Jurkat, Clone E6-1 (cell line): ENCODE results near the gene COG7. TPM values are rescaled to one million over a fixed set of nuclear protein-coding genes. Genes with fewer than 3 reads are reported as not detected.
"Not testable (repeated sequence)": the region's sequence is repeated elsewhere in the genome, so short reads cannot be mapped to it uniquely, and the experiment has no call there.

Experiments
- DNase-seq: peaks from one replicate; pipeline ENCODE4 v3.0.0-alpha.2; 2011; ENCODE audit warnings: low read depth, low spot score
- H3K4me3 ChIP-seq: 2 replicates; pipeline ENCODE4 v1.5.1; 2011; ENCODE audit warnings: mild to moderate bottlenecking, low read length, control low read depth, moderate library complexity
- polyA plus RNA-seq: library from polyadenylated mRNA; unstranded; fragments of >200 nt; gene quantifications from one replicate; pipeline ENCODE4 v1.2.1, GENCODE V29; 2012; ENCODE audit warnings: missing spikeins; ENCODE audit not compliant: insufficient read length, insufficient read depth

COG7 gene
- 19.5 TPM for polyA plus RNA-seq

DNA sequence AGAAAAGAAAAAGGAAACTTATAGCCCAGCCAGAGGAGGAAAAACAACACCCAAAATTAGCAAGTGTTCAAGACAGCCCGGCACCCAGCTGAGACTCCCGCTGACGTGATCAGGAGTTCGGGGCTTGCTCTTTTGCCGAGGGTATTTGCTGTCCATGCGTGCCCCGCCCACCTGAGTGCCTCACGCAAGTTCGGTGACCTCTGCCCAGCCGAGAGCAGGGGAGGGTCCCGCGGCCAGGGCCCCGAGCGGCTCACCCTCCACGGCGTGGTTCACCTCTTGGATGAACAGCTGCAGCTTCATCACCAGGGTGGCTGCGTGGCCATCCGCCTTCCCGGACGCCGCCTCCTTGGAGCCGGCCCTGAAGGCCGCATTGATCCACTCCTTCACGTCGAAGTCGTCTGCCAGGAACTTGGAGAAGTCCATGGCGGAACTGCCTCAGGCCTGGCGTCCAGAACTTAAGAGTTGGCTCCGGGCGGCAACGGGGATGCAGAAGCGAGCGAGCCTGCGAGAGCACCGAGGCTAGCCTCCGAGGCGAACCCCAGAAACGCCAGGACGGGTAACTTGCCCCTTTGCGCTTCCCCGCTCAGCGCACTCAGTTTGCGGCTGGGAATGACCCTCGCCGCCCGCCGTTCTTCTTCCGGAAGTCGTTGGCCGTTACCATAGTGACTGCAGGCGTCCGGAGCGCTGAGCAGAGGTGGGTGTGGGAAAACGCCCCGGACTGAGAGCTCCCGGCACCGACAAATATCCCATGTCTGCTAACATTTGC, at the start of gene COG7:
TSS of gene COG7 (minus strand) at position 618 of the 766 bp plus-strand sequence. CDS start at position 423, 195 bp downstream.
- H3K4me3 ChIP-seq = peak within 1 kb of the TSS; percentile 94
- DNase-seq = peak; percentile 73

DNA sequence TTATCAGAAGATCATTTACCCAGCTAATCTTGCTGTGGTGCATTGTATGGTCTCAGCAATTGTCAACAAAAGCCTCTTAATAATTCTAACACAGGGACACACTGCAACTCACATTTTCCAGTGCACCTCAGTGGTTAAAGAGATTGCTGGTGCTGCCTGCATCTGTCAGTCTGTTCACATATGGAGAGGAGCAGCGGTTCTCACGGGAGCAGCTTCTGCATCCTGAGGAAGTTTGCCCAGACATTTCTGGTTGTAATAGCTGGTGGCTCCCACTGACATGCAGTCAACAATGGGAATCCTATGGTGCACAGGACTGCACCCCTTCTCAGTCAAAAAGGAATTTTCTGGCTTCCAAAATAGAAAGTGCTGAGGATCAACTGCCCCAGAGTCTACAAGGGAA, 49.5 kb upstream of the COG7 start:
- H3K4me3 ChIP-seq = no peak overlapping the region
- DNase-seq = no peak

DNA sequence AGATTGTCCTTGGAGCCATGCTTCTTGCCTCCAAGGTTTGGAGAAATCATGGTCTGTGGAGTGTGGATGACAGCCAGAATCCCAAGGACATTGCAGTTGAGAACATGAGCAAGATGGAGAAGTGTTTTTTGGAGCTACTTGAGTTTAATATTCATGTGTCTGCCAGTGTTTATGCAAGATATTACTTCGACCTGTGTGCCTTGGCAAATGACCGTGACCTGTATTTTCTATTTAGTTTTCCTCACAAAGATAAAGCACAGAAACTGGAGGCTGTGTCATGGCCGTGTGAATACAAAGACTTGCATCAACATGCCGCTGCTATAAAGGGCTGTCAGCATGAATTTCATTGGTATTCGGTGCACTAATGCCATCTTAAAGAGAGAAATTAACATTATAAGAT, 48.3 kb upstream of the COG7 start:
- no peak for DNase-seq

DNA sequence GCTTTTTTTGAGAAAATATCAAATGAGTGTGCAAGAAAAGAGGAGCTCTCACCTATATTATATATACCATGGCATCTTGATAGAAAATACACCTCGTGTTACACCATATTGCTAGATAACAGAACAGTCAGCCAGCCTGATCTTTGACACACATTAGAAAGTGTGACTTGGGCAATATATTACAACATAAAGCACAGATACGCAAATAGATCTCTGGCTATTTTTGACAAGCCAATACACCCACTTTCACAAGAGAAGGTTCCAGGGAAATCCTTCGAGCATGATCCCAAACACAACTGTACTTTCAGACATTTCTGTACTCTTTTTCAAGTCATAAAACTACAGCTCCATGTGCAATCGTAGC, 47.9 kb upstream of the COG7 start:
- H3K4me3 ChIP-seq = no peak overlapping the region

More for the DNA sequence above, 48.3 kb upstream of the COG7 start:
- no peak overlapping the region for H3K4me3 ChIP-seq

DNA sequence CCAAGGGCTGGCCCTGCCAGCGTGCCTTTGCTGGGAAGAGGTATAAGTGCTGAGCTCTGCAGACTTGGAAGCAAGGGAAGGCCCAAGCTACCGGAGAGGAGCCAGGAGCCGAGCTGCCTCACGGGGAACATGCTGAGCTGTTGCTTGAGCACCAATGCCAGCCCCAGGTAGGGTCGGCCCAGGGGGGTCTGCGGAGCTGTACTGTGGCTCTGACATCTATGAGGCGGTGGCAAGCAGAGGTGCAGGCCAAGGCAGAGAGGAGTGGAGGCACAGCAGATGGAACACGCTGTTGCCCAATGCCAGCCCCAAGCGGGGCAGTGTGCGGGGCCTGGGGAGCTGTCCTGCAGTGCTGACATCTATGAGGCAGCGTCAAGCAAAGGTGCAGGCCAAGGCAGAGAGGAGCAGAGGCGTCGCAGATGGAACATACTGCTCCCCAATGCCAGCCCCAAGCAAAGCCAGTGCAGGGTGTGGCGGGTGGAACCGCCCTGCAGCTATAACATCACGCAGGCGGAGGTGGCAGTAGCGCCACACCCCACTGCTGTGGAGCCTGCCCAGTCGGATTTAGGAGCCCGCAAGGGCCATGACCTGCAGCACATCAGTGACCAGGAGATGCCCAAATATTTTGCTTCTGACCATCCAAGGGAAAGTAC, 47.3 kb upstream of the COG7 start:
- no peak overlapping the region for H3K4me3 ChIP-seq
- no peak for DNase-seq

More for the DNA sequence above, 47.9 kb upstream of the COG7 start:
- no peak for DNase-seq

DNA sequence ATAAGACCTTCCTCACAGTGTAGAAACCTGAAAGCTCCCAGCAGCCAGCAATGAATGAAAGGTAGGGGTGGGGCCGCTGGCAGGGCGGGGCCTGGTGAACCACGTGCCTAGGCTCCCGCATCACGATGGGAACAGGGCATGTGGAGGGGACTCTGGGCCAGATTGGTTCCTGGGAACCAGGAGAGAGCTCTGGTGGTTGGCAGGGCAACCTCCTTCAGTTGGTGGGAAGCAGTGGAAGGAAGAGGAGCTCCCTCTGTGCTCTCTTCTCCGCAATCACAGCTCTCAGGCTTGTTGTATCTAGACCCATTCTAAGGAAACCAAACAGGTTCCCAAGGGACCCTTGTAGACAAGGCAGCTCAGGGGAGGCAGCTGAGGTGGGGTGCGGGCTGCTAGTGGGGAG, 46.8 kb upstream of the COG7 start:
- H3K4me3 ChIP-seq = no peak overlapping the region
- no peak for DNase-seq

DNA sequence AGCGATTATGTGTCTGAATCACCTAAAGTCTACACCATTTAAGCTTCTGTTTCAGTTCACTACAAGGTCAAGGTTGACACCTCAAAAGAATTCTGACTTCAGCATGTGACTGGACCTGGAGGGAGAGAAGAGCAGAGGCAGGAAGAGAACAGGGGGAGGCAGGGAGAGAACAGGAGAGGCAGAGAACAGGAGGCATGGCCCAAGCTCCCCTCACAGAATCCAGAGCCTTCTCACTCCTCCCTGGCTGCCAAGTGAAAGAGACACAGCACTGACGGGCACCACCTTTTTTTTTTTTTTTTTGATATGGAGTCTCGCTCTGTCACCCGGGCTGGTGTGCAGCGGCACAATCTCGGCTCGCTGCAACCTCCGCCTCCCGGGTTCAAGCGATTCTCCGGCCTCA, 45.9 kb upstream of the COG7 start:
- no peak for DNase-seq
- H3K4me3 ChIP-seq = no peak overlapping the region

DNA sequence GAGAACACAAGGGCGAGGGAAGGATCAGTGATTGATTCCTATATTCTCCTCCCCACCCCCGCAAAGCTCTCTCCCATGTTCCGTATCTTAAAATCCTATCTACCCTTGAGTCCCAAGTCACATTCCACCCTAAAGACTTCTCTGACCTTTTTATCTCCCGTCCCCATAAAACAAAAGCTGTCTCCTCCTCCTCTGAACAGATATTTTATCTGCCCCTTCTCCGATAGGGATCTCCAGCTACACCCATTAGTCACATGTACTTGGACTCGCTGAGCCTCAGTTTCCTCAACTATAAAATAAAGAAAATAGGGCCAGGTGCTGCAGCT, 44.5 kb upstream of the COG7 start:
- H3K4me3 ChIP-seq = no peak overlapping the region
- no peak for DNase-seq

DNA sequence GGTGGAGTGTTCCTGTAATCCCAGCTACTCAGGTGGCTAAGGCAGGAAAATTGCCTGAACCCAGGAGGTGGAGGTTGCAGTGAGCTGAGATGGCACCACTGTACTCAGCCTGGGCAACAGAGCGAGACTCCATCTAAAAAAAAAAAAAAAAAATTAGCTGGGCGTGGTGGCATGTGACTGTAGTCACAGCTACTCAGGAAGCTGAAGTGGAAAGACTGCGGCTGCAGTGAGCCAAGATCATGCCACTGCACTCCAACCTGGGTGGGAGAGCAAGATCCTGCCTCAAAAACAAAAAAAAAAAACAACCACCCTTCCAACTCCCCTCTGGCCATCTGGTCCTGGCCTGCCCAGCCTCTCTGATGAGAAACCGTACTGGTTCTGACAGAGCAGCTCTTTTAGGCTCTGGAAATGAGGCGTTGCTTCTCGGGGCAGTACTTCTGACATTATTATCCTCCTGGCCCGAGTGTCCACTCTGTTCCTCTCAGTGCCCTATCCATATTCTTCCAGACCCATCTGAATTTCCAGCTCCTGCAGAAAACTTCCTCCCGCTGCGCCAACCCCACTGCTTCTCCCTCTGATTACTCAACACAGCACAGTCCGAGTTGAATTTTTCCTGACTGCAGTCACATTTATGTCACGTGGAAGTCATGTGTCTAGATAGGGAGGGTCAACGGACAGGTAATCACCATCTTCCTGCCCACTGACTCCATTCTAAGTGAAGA, 44.0 kb upstream of the COG7 start:
- no peak for DNase-seq
- H3K4me3 ChIP-seq = no peak overlapping the region

DNA sequence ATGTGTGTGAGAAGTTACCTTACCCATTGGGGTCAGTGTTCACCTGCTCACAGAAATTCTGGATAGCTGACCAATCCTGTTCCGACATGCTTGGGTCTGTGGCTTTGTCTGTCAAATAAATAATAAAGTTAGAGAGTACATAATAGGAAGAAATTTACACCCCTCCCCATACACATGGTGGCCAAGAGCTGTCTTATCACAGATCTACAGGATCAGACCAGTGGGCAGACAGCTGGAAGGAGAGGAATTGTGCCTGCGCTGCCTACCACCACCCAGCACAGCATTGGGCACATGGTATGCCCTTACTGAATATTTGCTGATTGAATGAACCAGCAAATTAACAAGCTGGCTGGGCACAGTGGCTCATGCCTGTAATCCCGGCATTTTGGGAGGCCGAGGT, 42.7 kb upstream of the COG7 start:
- H3K4me3 ChIP-seq = no peak overlapping the region
- DNase-seq = no peak

DNA sequence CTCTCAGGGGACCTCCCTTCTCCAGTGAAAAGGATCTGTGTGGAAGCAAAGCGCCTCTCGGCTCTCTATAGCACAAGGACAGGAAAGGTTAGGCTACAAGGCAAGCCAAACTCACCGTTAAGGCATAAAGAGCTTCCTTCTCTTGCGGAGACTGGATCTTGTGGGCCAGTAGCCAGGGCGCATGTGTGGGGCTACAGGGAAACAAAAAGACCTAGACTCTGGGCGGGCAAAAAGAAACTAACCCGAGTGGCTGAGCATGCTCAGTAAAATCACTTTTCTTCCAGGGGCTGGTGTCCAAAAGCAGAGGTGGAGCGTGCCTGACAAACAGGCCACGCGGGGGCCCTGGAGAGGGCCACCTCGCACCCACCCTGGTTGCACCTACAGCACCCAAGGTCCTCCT, 41.2 kb upstream of the COG7 start:
- DNase-seq = no peak
- no peak overlapping the region for H3K4me3 ChIP-seq

DNA sequence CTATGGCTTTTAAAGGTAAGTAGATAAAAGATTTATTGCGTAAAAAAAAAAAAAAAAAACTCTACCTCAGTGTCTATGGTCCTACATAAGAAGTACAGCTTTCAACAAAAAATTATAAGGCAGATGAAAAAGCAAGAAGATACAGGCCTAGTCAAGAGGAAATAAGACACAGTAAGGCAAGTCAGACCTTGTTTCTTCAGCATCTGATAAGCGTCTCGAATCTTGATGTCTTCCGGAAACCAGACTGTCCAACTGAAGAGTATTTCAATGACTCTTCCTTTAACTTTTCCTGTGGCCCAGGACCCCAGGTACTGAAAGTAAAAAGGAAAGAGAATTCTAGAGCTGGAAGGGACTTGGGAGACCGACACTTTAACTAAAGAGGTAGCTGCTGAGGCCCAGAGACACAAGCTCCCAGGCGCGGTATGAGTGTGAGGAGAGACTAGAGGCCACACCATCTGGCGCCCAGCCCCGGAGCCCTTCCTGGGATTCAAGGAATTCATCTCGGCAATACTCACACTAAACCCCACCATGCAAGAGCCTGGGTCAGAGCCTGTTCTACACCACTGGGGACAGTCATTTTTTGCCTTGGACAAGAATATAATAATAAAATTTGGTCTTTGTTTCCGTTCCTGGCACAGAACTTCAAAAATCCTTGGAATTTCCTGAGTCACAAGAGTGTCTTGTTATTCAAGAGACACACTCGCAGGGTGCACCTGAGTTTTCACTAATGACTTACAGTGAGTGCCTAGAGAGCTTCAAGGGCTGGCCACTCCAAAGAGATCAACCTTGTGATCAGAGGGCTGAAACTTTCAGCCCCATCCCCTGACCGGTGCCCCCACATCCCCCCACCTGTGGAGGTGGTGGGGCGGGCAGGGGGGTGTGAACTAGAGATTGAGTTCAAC, 38.8 kb upstream of the COG7 start:
- no peak overlapping the region for H3K4me3 ChIP-seq
- no peak for DNase-seq

DNA sequence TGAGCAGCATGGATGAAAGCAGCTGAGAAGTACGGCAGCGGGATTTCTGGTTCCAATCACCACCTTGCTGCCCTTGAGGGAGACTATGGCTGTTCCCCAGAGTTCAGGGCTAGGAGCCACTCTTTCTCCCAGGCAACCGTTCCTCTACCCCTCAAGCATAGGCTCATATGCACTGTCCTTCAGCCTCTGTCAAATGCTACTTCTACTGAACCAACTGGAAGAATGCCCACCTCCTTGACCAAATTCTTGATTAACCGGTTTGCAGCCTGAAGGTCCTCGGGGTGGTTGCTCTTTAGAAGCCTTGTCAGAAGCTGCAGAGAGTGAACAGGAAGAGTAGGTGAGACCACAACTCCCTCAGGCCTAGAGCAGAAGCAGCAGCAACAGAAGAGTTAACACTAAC, 33.5 kb upstream of the COG7 start:
- no peak for DNase-seq
- no peak overlapping the region for H3K4me3 ChIP-seq

DNA sequence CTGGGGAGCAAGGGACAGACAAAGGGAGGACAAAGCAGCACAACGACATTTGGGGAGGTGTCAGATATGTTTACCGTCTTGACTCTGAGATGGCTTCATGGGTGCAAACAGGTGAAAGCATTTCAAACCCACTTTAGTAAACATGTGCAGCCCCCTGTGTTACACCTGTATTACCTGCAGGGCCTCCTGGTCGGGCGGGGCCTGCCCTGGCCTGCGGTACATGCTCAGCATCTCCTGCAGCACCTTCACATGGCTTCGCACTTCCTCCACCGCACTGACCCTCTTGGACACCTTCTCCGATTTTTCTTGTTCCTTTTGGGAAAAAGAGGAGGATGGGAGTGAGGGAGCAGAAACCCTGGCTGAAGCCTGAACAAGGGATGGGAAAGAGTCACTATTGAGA, 32.9 kb upstream of the COG7 start:
- no peak for DNase-seq
- no peak overlapping the region for H3K4me3 ChIP-seq

DNA sequence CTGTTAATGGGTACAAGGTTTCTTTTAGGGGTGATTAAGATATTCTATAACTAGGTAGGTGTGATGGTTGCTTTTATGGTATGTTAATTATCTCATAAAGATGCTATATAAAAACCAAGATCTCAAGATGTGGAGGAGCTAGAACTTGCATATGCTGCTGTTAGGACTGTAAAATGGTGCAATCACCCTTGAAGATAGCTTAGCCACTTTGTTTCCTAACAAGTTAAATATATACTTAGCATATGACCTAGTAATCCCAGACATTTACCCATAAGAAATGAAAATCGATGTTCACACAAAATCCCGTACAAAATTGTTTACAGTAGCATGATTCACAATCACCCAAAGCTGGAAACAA, 32.2 kb upstream of the COG7 start:
- DNase-seq = no peak
- no peak overlapping the region for H3K4me3 ChIP-seq

DNA sequence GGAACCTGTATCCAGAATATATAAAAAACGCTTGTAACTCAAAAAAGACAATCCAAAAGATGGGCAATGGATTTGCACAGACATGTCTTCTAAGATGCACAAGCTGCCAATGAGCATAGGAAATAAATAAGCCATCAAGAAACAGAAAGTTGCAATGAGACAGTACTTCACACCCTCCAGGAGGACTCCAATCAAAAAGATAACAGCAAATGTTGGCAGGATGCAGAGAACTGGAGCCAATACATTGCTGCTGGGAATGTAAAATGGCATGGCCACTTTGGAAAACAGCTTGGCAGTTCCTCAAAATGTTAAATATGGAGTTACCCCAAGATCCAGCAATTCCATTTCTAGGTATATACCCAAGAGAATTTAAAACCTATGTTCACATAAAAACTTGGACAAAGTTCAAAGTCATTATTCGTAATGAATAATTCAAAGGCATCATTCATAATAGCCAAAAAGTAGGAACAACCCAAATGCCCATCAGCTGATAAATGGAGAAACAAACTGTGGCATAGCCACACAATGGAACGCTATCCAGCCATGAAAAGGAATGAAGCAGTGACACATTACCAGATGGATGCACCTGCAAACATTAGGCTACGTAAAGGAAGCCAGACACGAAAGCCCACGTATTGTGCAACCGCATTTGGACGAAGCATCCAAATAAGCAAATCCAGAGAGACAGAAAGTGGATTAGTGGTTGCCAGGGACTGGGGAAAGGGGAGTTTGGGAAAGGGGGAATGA, 31.7 kb upstream of the COG7 start:
- no peak for DNase-seq

DNA sequence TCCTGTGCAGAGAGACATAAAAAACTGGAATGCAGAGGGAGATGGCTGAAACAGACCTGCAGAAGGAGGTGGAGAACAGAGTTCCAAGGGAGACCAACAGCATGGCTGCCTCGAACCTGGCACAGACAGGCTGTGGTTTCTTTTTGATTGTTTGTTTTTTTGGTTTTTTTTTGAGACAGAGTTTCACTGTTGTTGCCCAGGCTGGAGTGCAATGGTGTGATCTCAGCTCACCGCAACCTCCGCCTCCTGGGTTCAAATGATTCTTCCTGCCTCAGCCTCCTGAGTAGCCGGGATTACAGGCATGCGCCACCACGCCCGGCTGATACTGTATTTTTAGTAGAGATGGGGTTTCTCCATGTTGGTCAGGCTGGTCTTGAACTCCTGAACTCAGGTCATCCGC, 30.5 kb upstream of the COG7 start:
- not testable (repeated sequence) for DNase-seq, H3K4me3 ChIP-seq

More for the DNA sequence above, 31.7 kb upstream of the COG7 start:
- no peak overlapping the region for H3K4me3 ChIP-seq

DNA sequence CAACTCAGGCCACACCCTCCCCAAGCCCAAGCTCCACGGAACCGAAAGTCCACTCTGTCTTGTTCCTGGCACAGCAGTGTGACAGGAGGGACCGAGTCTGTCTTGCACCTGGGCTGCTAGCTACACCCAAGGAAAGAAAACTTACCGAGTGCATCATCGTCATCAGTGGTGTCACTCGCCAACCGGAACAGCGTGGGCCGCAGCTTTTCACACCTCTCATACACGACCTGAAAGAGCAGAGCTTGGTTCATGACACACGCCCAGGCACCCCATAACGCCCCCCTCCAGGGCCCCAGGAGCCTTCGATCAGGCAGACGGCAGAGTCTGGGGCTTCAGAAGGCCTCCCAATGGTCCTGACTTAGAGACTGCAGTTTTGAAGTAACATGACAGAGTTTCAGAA, 29.8 kb upstream of the COG7 start:
- H3K4me3 ChIP-seq = no peak overlapping the region
- no peak for DNase-seq

DNA sequence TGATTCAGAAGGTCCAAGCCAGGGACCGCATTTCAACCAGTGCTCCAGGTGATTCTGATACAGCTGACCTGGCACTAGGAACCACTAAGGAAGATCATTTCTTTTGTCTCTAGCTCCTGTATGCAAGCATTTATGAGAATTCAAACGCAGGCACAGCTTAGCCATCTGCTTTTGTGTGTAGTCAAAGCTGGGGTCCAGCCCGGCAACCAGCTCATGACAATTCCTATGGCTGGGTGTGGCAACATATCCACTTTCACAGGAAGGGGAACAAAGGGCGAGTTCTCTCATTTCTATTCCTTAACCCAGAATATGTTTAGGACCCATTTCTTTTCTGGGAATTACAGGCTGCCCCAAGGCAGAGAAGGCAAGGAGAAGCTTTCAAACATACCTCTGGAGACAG, 27.3 kb upstream of the COG7 start:
- DNase-seq = no peak
- H3K4me3 ChIP-seq = no peak overlapping the region
